Dendritic cell treated with granulocyte-macrophage colony-stimulating factor and Interleukin-4, amounts not matched to agents 40 ng/mL and 50 ng/mL, for 4 days (primary cell): ENCODE results near the gene TMPO.
"Not testable (repeated sequence)": the region's sequence is repeated elsewhere in the genome, so short reads cannot be mapped to it uniquely, and the experiment has no call there.

ENCODE experiments used
- H3K27ac Mint-ChIP-seq: one replicate; pipeline ENCODE4 v1.8.0; 2022; ENCODE audit warnings: mild to moderate bottlenecking, mixed read lengths
- H3K27me3 Mint-ChIP-seq: one replicate; pipeline ENCODE4 v1.8.0; 2022; ENCODE audit warnings: mild to moderate bottlenecking, mixed read lengths
- H3K36me3 Mint-ChIP-seq: one replicate; pipeline ENCODE4 v1.8.0; 2022; ENCODE audit warnings: low read depth, mixed read lengths
- H3K4me1 Mint-ChIP-seq: one replicate; pipeline ENCODE4 v1.8.0; 2022; ENCODE audit warnings: low read depth, mixed read lengths
- H3K4me3 Mint-ChIP-seq: one replicate; pipeline ENCODE4 v1.8.0; 2022; ENCODE audit warnings: mild to moderate bottlenecking, moderate library complexity, mixed read lengths
- H3K9me3 Mint-ChIP-seq: one replicate; pipeline ENCODE4 v1.8.0; 2022; ENCODE audit warnings: mixed read lengths
- intact Hi-C: fragments of 100-400 bp; cut with micrococcal nuclease; formaldehyde crosslinking; loops from one replicate; pipeline ENCODE4 v1.15.0; 2022

The TMPO gene

GRCh38 chr12:98490501-98491453 lies 24.6 kb upstream of the TMPO start:
- no peaks in the 10 kb centered on the region for H3K36me3 Mint-ChIP-seq
- intact Hi-C loops, result loop anchor here (1.0 to 5.0 kb wide), 3 partner anchors 13 to 42 kb away; partner anchors contain the start of gene TMPO
- peaks cover 5% of the 10 kb centered on the region for H3K4me1 Mint-ChIP-seq
- H3K4me3 Mint-ChIP-seq, result peak overlapping the region; percentile 23
- peak overlapping the region; percentile 83 for H3K27ac Mint-ChIP-seq
- no peaks in the 10 kb centered on the region for H3K9me3 Mint-ChIP-seq
- no peaks in the 10 kb centered on the region for H3K27me3 Mint-ChIP-seq

- Mint-ChIP-seq H3K27me3 (no peaks in the 10 kb centered on the region), H3K36me3 (no peaks in the 10 kb centered on the region), H3K9me3 (no peaks in the 10 kb centered on the region), H3K4me1 (peaks cover 14% of the 10 kb centered on the region), H3K27ac (peak overlapping the region; percentile 6), H3K4me3 (no peak overlapping the region)
- intact Hi-C loops, result loop anchor here (5.0 kb wide), 1 partner anchor 40 kb away; no protein-coding TSS in a partner anchor
Measured at GRCh38 chr12:98492580-98493140, 22.7 kb upstream of the TMPO start.

- H3K9me3 Mint-ChIP-seq, H3K36me3 Mint-ChIP-seq, H3K27me3 Mint-ChIP-seq: not testable (repeated sequence)
- peak overlapping the region; percentile 86 for H3K27ac Mint-ChIP-seq
- intact Hi-C loops, result loop anchor here (5.0 kb wide), 1 partner anchor 59 kb away; no protein-coding TSS in a partner anchor
- H3K4me3 Mint-ChIP-seq, result peak overlapping the region; percentile 39
- H3K4me1 Mint-ChIP-seq, result peaks cover 21% of the 10 kb centered on the region
Measured at GRCh38 chr12:98501266-98501629, 14.1 kb upstream of the TMPO start.

GRCh38 chr12:98503342-98503591 lies 12.1 kb upstream of the TMPO start:
- H3K27me3 Mint-ChIP-seq, result no peaks in the 10 kb centered on the region
- no peaks in the 10 kb centered on the region for H3K36me3 Mint-ChIP-seq
- peak overlapping the region; percentile 94 for H3K27ac Mint-ChIP-seq
- intact Hi-C loops, result loop anchor here (1.0 to 5.0 kb wide), 3 partner anchors 12 to 61 kb away; partner anchors contain the start of gene TMPO
- H3K9me3 Mint-ChIP-seq, result no peaks in the 10 kb centered on the region
- H3K4me1 Mint-ChIP-seq, result peaks cover 12% of the 10 kb centered on the region
- H3K4me3 Mint-ChIP-seq, result peak overlapping the region; percentile 89

GRCh38 chr12:98503592-98504367 lies 11.6 kb upstream of the TMPO start:
- H3K9me3 Mint-ChIP-seq, result no peaks in the 10 kb centered on the region
- intact Hi-C loops, result loop anchor here (1.0 to 5.0 kb wide), 3 partner anchors 12 to 61 kb away; partner anchors contain the start of gene TMPO
- peak overlapping the region; percentile 94 for H3K27ac Mint-ChIP-seq
- H3K36me3 Mint-ChIP-seq, result no peaks in the 10 kb centered on the region
- peak overlapping the region; percentile 89 for H3K4me3 Mint-ChIP-seq
- H3K27me3 Mint-ChIP-seq, result no peaks in the 10 kb centered on the region
- peaks cover 12% of the 10 kb centered on the region for H3K4me1 Mint-ChIP-seq

GRCh38 chr12:98504368-98504617 lies 11.1 kb upstream of the TMPO start:
- Mint-ChIP-seq H3K9me3 (no peaks in the 10 kb centered on the region), H3K36me3 (no peaks in the 10 kb centered on the region), H3K4me3 (peak overlapping the region; percentile 89), H3K4me1 (peaks cover 12% of the 10 kb centered on the region), H3K27ac (peak overlapping the region; percentile 94), H3K27me3 (no peaks in the 10 kb centered on the region)
- intact Hi-C loops, result loop anchor here (5.0 kb wide), 1 partner anchor 62 kb away; no protein-coding TSS in a partner anchor

GRCh38 chr12:98509063-98509462 lies 6.3 kb upstream of the TMPO start:
- peaks cover 7% of the 10 kb centered on the region for H3K36me3 Mint-ChIP-seq

GRCh38 chr12:98511806-98512205 lies 3.6 kb upstream of the TMPO start:
- not testable (repeated sequence) for H3K9me3 Mint-ChIP-seq, H3K27ac Mint-ChIP-seq, H3K4me3 Mint-ChIP-seq

More at GRCh38 chr12:98509063-98509462, 6.3 kb upstream of the TMPO start:
- no peaks in the 10 kb centered on the region for H3K9me3 Mint-ChIP-seq
- intact Hi-C loops, result no loop called here
- H3K27me3 Mint-ChIP-seq, result no peaks in the 10 kb centered on the region
- H3K27ac Mint-ChIP-seq, result no peak overlapping the region
- H3K4me1 Mint-ChIP-seq, result peaks cover 13% of the 10 kb centered on the region
- H3K4me3 Mint-ChIP-seq, result no peak overlapping the region

GRCh38 chr12:98513379-98514322 lies 1.7 kb upstream of the TMPO start:
- Mint-ChIP-seq H3K27me3 (no peaks in the 10 kb centered on the region), H3K36me3 (peaks cover 25% of the 10 kb centered on the region), H3K4me1 (peaks cover 14% of the 10 kb centered on the region), H3K27ac (peak overlapping the region; percentile 98), H3K4me3 (peak overlapping the region; percentile 13), H3K9me3 (no peaks in the 10 kb centered on the region)
- intact Hi-C loops, result no loop called here

More at GRCh38 chr12:98511806-98512205, 3.6 kb upstream of the TMPO start:
- H3K4me1 Mint-ChIP-seq, result peaks cover 13% of the 10 kb centered on the region
- intact Hi-C loops, H3K27me3 Mint-ChIP-seq: not testable (repeated sequence)
- peaks cover 25% of the 10 kb centered on the region for H3K36me3 Mint-ChIP-seq

- Mint-ChIP-seq H3K36me3 (peaks cover 27% of the 10 kb centered on the region), H3K4me3 (peak overlapping the region; percentile 92), H3K27me3 (no peaks in the 10 kb centered on the region), H3K4me1 (peaks cover 25% of the 10 kb centered on the region), H3K9me3 (no peaks in the 10 kb centered on the region), H3K27ac (peak overlapping the region; percentile 98)
- intact Hi-C loops, result loop anchor here (1.0 kb wide), 3 partner anchors 12 to 75 kb away; no protein-coding TSS in a partner anchor
Measured at GRCh38 chr12:98514982-98515286, 456 bp upstream of the TMPO start.

GRCh38 chr12:98516111-98516873 lies 902 bp downstream of the TMPO start:
- H3K27ac Mint-ChIP-seq, result peak overlapping the region; percentile 98
- H3K36me3 Mint-ChIP-seq, result peaks cover 33% of the 10 kb centered on the region
- intact Hi-C loops, result loop anchor here (1.0 kb wide), 1 partner anchor 91 kb away; no protein-coding TSS in a partner anchor
- no peaks in the 10 kb centered on the region for H3K27me3 Mint-ChIP-seq
- peak overlapping the region; percentile 92 for H3K4me3 Mint-ChIP-seq
- no peaks in the 10 kb centered on the region for H3K9me3 Mint-ChIP-seq
- H3K4me1 Mint-ChIP-seq, result peaks cover 33% of the 10 kb centered on the region

GRCh38 chr12:98519257-98519907 lies 4.0 kb downstream of the TMPO start:
- H3K9me3 Mint-ChIP-seq, result no peaks in the 10 kb centered on the region
- intact Hi-C loops, result no loop called here
- H3K27ac Mint-ChIP-seq, result peak overlapping the region; percentile 56
- H3K27me3 Mint-ChIP-seq, result no peaks in the 10 kb centered on the region
- no peak overlapping the region for H3K4me3 Mint-ChIP-seq
- H3K4me1 Mint-ChIP-seq, result peaks cover 34% of the 10 kb centered on the region
- H3K36me3 Mint-ChIP-seq, result peaks cover 36% of the 10 kb centered on the region
